ENCODE results near the gene PRR13. TPM values are rescaled to one million over a fixed set of nuclear protein-coding genes. Genes with fewer than 3 reads are reported as not detected.

PRR13 gene
- total and polyA plus RNA-seq, 9 of the 15 experiments (the other 6 are each of a cell fraction or from before 2014, with no cell fraction given) = 117 to 835 (median 285) TPM

DNA sequence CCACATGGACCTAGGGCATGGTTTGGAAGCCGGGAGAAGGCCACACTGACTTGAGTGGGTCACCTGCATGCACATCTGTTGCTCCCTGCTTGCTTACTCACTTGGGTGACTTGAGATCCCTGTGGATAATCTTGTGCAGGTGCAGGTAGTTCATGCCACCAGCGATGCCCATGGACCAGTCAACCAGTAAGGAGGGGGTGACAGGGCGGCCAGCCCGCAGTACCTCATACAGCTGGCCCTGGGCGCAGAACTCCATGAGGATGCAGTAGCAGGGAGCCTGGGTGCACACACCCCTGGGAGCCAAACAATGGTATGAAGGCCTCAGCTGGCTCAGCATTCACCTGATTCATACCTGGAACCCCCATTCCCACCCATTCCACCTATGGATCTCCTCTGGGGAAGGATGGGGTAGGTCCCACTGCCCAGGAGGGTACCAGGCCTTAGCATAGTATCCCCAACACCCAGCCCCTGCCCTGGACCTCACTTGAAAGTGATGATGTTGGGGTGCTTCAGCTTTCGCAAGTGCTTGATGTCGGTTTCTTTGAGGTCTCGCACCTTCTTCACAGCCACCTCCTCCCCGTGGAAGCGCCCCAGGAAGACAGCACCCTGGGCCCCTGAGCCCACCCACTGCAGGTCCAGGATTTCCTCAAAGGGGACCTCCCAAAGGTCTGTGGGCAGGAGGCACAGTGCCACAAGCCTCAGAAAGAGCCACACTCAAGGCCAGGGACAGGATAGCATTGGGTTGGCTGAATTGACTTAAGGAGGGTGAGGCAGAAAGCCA, 44.6 kb downstream of the PRR13 start:
- DNase-seq (ENCODE audit: extremely low read depth in 1 of 4, low spot score in 3 of 4) (no peak), ATAC-seq (no peak), FAIRE-seq (no peak)
- WGBS (ENCODE audit: insufficient coverage, low coverage, missing lambda C conversion rate) = 91% methylated on average over 10 of the region's 10 CpGs
- Histone ChIP-seq H3K9me1 (ENCODE audit: control insufficient read depth, insufficient read depth, low read length) (peaks cover 3% of the 10 kb centered on the region), H3K9me3 (replicated peaks; ENCODE audit: control insufficient read depth, insufficient read depth, low read depth, low read length) (no peaks in the 10 kb centered on the region), H3K79me2 (ENCODE audit: control insufficient read depth, insufficient read depth, low read length) (0 out of 3 replicates have a peak, but pooled peaks cover 3% of the 10 kb centered on the region), H3K27ac (ENCODE audit: extremely low read depth, low read depth, low read length) (no peak overlapping the region), H3K4me1 (replicated peaks in 1 of 2; ENCODE audit: control insufficient read depth in 2 of 2, insufficient read depth in 2 of 2, low read length in 2 of 2) (peaks cover 0 to 15% of the 10 kb centered on the region in 2 experiments; a peak in 1 of 5 replicates), H3K27me3 (ENCODE audit: control insufficient read depth in 2 of 2, insufficient read depth in 2 of 2, low read length in 2 of 2) (no peaks in the 10 kb centered on the region), H3K4me2 (ENCODE audit: insufficient read depth, low read length) (no peak overlapping the region), H3K36me3 (ENCODE audit: control insufficient read depth, insufficient read depth, low read length) (peaks cover 62% of the 10 kb centered on the region), H4K20me1 (replicated peaks; ENCODE audit: control insufficient read depth, insufficient read depth, low read length) (peaks cover 8% of the 10 kb centered on the region), H2AFZ (ENCODE audit: low read depth, low read length) (no peak overlapping the region), H3K4me3 (no peak overlapping the region), H3K9ac (ENCODE audit: insufficient read depth in 1 of 2, low read depth in 2 of 2, low read length in 2 of 2) (no peak overlapping the region)
- intact Hi-C loops (cut with micrococcal nuclease) (no loop called here), in situ Hi-C loops (cut with MboI) (no loop called here)
- no TSS peak for BruUV-seq (replicated peaks)
- POLR2A ChIA-PET = interaction anchor here (0.5 to 7.1 kb wide), 4 partner anchors 8 to 177 kb away, joined by 3 to 99 read pairs (median 4); partner anchors contain the start of gene TARBP2
- CTCF ChIA-PET (ENCODE audit: low intra/inter-chr PET ratio) = no interaction called here
- TF ChIP-seq POLR2AphosphoS2 (IDR thresholded peaks at IDR 0.05; ENCODE audit: low read length) = peak; percentile 36; the same call in 1 of the 2 replicates
- no peak for TF ChIP-seq FOXA3 (CRISPR knock-in tag; conservative IDR thresholded peaks at IDR 0.05 in 1 of 2, IDR thresholded peaks at IDR 0.05 in 1 of 2)
- 0 out of 2 replicates have a peak, but pooled peaks have one; percentile 4 for TF ChIP-seq POLR2AphosphoS5 (IDR thresholded peaks at IDR 0.05; ENCODE audit: control insufficient read depth, insufficient read depth, low read depth, low read length)

Data from K562 (cell line).